ENCODE results near the gene IPO4. TPM values are rescaled to one million over a fixed set of nuclear protein-coding genes. Genes with fewer than 3 reads are reported as not detected.
A peak's percentile ranks its signal among the peaks of the same experiment; 100 is the strongest.

Gene IPO4
- total and polyA plus RNA-seq, 2 of the 4 experiments (the other 2 are of a cell fraction) = 37.6 to 39.4 TPM

- Histone ChIP-seq H2AK9ac (replicated peaks; ENCODE audit: low read depth, low read length, poor library complexity) (peak within 1 kb of the TSS; percentile 98), H4K20me1 (ENCODE audit: insufficient read depth, low read length) (no peaks in the 10 kb centered on the region), H4K5ac (ENCODE audit: low read depth, low read length) (peak within 1 kb of the TSS; percentile 92), H3K27ac (ENCODE audit: insufficient read depth, low read length) (peak within 1 kb of the TSS; percentile 88), H4K91ac (ENCODE audit: insufficient read depth, low read depth, low read length) (peak within 1 kb of the TSS; percentile 94), H3K27me3 (ENCODE audit: control insufficient read depth, insufficient read depth, low read length) (no peaks in the 10 kb centered on the region), H3K4me2 (ENCODE audit: low read depth, low read length) (peak within 1 kb of the TSS; percentile 85), H2BK20ac (ENCODE audit: low read depth, low read length) (no peak within 1 kb of the TSS), H3K9me1 (ENCODE audit: insufficient read depth, low read length) (0 out of 2 replicates have a peak, but pooled peaks cover 13% of the 10 kb centered on the region), H2AFZ (replicated peaks; ENCODE audit: low read length, poor library complexity) (peak within 1 kb of the TSS; percentile 98), H2BK15ac (ENCODE audit: low read depth, low read length) (no peak within 1 kb of the TSS; the same call in 2 of the 3 replicates), H2BK120ac (ENCODE audit: low read depth, low read length) (peak within 1 kb of the TSS; percentile 81), H3K56ac (ENCODE audit: extremely low read depth, insufficient read depth, low read length) (peak within 1 kb of the TSS; percentile 83), H3K14ac (replicated peaks; ENCODE audit: low read depth, low read length) (peak within 1 kb of the TSS; percentile 98), H3K4me3 (ENCODE audit: insufficient read depth, low read depth, low read length) (peak within 1 kb of the TSS; percentile 74), H2AK5ac (ENCODE audit: low read depth, low read length) (peak within 1 kb of the TSS; percentile 96), H3K4ac (ENCODE audit: low read depth, low read length) (peak within 1 kb of the TSS; percentile 100), H4K8ac (ENCODE audit: low read depth in 2 of 2, low read length in 2 of 2) (peak within 1 kb of the TSS; percentile 55 to 98; a peak in 3 of 4 replicates), H3K9me3 (ENCODE audit: control insufficient read depth, insufficient read depth, low read length) (no peaks in the 10 kb centered on the region), H3K18ac (ENCODE audit: low read depth, low read length) (peak within 1 kb of the TSS; percentile 68), H3K79me1 (ENCODE audit: low read depth in 1 of 2, low read length in 2 of 2) (peaks cover 18 to 67% of the 10 kb centered on the region in 2 experiments), H3K23ac (ENCODE audit: low read depth, low read length) (peak within 1 kb of the TSS; percentile 97), H3K36me3 (ENCODE audit: control insufficient read depth, insufficient read depth, low read length) (peaks cover 11% of the 10 kb centered on the region), H3K4me1 (ENCODE audit: control insufficient read depth, insufficient read depth, low read length) (peaks cover 2% of the 10 kb centered on the region), H2BK5ac (ENCODE audit: low read depth, low read length, poor library complexity, severe bottlenecking) (peak within 1 kb of the TSS; percentile 88), H3K9ac (ENCODE audit: low read depth, low read length) (peak within 1 kb of the TSS; percentile 93)
- in situ Hi-C loops (cut with MboI; ENCODE audit: low sequenced_read_pairs) (no loop called here), intact Hi-C loops (cut with micrococcal nuclease) (loop anchor here (1.0 to 10.0 kb wide), 3 partner anchors 17 to 219 kb away; partner anchors contain the start of genes GMPR2 and NEDD8), dilution Hi-C loops (cut with HindIII; ENCODE audit: low sequenced_read_pairs, unreplicated experiment) (no loop called here)
- POLR2A ChIA-PET (ENCODE audit: unreplicated experiment) = no interaction called here
- ATAC-seq (ENCODE audit: low read depth) = peak; percentile 71
- CTCF ChIA-PET = interaction anchor here (1.8 kb wide), 1 partner anchor 12 kb away, joined by 7 read pairs; no protein-coding TSS in a partner anchor
- BruUV-seq (replicated peaks) = no TSS peak
- peak; percentile 83 for DNase-seq
- WGBS, 2 experiments (ENCODE audit: extremely low coverage in 2 of 2, insufficient read length in 1 of 2) = 0% methylated on average over 21 of the region's 40 CpGs; no CpG with 5 or more reads in 1 of the 2 experiments
- TF ChIP-seq CEBPB (IDR thresholded peaks at IDR 0.05; ENCODE audit: low read depth, low read length) (peak; percentile 98), RAD21 (IDR thresholded peaks at IDR 0.05; ENCODE audit: low read length) (peak; percentile 77), BHLHE40 (IDR thresholded peaks at IDR 0.05; ENCODE audit: low read depth, low read length) (no peak), MAFK (IDR thresholded peaks at IDR 0.05; ENCODE audit: low read depth, low read length) (no peak), NFE2L2 (IDR thresholded peaks at IDR 0.05; ENCODE audit: low read depth, low read length) (no peak), CTCF (conservative IDR thresholded peaks at IDR 0.05; ENCODE audit: low read depth, low read length) (peak; percentile 75), SMC3 (IDR thresholded peaks at IDR 0.05; ENCODE audit: low read depth, low read length) (peak; percentile 62), ELK1 (IDR thresholded peaks at IDR 0.05; ENCODE audit: borderline replicate concordance, low read depth, low read length) (no peak), RCOR1 (IDR thresholded peaks at IDR 0.05; ENCODE audit: insufficient replicate concordance, low read length) (peak; percentile 47), MXI1 (IDR thresholded peaks at IDR 0.05; ENCODE audit: borderline replicate concordance, low read depth, low read length) (peak; percentile 59; the same call in 1 of the 2 replicates), FOS (IDR thresholded peaks at IDR 0.05; ENCODE audit: low read depth, low read length) (no peak), POLR2A (IDR thresholded peaks at IDR 0.05; ENCODE audit: low read depth, low read length) (peak; percentile 82), RFX5 (IDR thresholded peaks at IDR 0.05; ENCODE audit: low read depth, low read length) (no peak), CHD1 (IDR thresholded peaks at IDR 0.05; ENCODE audit: low read depth, low read length) (no peak), MAZ (IDR thresholded peaks at IDR 0.05; ENCODE audit: borderline replicate concordance, low read depth, low read length) (peak; percentile 57; the same call in 1 of the 2 replicates)
These were observed 27.1 kb upstream of the IPO4 start, which contains the start of gene MDP1 for GRCh38 chr14:24215495-24216344. TSS of gene MDP1 (minus strand) at chr14:24216066. CDS start at chr14:24215955, 111 bp downstream.
